Measurements from ENCODE around the gene SOX15.

DNA sequence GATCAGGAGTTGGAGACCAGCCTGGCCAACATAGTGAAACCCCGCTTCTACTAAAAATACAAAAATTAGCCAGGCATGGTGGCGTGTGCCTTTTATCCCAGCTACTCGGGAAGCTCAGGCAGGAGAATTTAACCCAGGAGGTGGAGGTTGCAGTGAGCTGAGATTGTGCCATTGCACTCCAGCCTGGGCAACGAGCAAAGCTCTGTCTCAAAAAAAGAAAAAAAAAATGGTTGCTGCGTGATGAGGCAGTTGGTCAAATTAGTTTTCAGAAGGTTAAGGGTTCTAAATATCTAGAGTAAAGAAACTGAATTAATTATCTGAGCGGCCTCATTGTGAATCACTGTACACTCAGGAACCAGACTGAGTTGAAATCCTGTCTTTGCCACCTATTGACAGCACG, 13.9 kb downstream of the SOX15 start:
- TF ChIP-seq, protein P1, sequence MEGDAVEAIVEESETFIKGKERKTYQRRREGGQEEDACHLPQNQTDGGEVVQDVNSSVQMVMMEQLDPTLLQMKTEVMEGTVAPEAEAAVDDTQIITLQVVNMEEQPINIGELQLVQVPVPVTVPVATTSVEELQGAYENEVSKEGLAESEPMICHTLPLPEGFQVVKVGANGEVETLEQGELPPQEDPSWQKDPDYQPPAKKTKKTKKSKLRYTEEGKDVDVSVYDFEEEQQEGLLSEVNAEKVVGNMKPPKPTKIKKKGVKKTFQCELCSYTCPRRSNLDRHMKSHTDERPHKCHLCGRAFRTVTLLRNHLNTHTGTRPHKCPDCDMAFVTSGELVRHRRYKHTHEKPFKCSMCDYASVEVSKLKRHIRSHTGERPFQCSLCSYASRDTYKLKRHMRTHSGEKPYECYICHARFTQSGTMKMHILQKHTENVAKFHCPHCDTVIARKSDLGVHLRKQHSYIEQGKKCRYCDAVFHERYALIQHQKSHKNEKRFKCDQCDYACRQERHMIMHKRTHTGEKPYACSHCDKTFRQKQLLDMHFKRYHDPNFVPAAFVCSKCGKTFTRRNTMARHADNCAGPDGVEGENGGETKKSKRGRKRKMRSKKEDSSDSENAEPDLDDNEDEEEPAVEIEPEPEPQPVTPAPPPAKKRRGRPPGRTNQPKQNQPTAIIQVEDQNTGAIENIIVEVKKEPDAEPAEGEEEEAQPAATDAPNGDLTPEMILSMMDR (IDR thresholded peaks at IDR 0.05): no peak
- no peak for TF ChIP-seq POLR2A (IDR thresholded peaks at IDR 0.05)

All from thyroid gland (tissue), 4 donors.